Suppressor macrophage treated with lipopolysaccharide for 4 hours (primary cell): ENCODE results near the gene FLNB.

Experiments used
- DNase-seq: peaks from one replicate; pipeline ENCODE4 v3.0.0-alpha.2; 2020

FLNB gene

GRCh38 chr3:58144478-58145325, 136.5 kb downstream of the FLNB start:
- DNase-seq, result no peak

GRCh38 chr3:58148049-58148448, 139.8 kb downstream of the FLNB start:
- no peak for DNase-seq

GRCh38 chr3:58150130-58150809, 142.0 kb downstream of the FLNB start:
- DNase-seq, result no peak

- no peak for DNase-seq
Measured at GRCh38 chr3:58150810-58151199, 142.6 kb downstream of the FLNB start.

GRCh38 chr3:58151637-58152036, 143.4 kb downstream of the FLNB start:
- no peak for DNase-seq

GRCh38 chr3:58152225-58153015, 144.2 kb downstream of the FLNB start:
- no peak for DNase-seq

GRCh38 chr3:58153371-58153770, 145.1 kb downstream of the FLNB start:
- no peak for DNase-seq

- no peak for DNase-seq
Measured at GRCh38 chr3:58154626-58155449, 146.6 kb downstream of the FLNB start.

GRCh38 chr3:58155838-58156237, 147.6 kb downstream of the FLNB start:
- DNase-seq, result no peak

GRCh38 chr3:58157700-58158099, 149.5 kb downstream of the FLNB start:
- DNase-seq, result no peak

- DNase-seq, result no peak
Measured at GRCh38 chr3:58158442-58159153, 150.4 kb downstream of the FLNB start.

GRCh38 chr3:58160399-58160798, 152.2 kb downstream of the FLNB start:
- no peak for DNase-seq

GRCh38 chr3:58161435-58162398, 153.5 kb downstream of the FLNB start:
- peak; percentile 64 for DNase-seq

GRCh38 chr3:58163234-58163633, 155.0 kb downstream of the FLNB start:
- no peak for DNase-seq

GRCh38 chr3:58164199-58164879, 156.1 kb downstream of the FLNB start:
- no peak for DNase-seq

- no peak for DNase-seq
Measured at GRCh38 chr3:58164906-58165821, 156.9 kb downstream of the FLNB start.

- DNase-seq, result peak; percentile 62
Measured at GRCh38 chr3:58167431-58168351, 159.5 kb downstream of the FLNB start.

GRCh38 chr3:58168498-58168897, 160.3 kb downstream of the FLNB start:
- no peak for DNase-seq
